GM18867 (cell line): ENCODE data around the gene C1QTNF8.

Experiments
- ATAC-seq: cut with Tn5 transposase; IDR thresholded peaks from one replicate; pipeline ENCODE4 v1.9.1; 2021; ENCODE audit warnings: mild to moderate bottlenecking, moderate library complexity; ENCODE audit not compliant: unreplicated experiment

Gene C1QTNF8

GRCh38 chr16:1063728-1064127 is 32.3 kb downstream of the C1QTNF8 start:
- no peak for ATAC-seq

- no peak for ATAC-seq
Measured at GRCh38 chr16:1062895-1063294, 33.1 kb downstream of the C1QTNF8 start.

- ATAC-seq = no peak
Measured at GRCh38 chr16:1061769-1062505, 34.1 kb downstream of the C1QTNF8 start.

GRCh38 chr16:1060416-1061340 is 35.4 kb downstream of the C1QTNF8 start:
- no peak for ATAC-seq

- ATAC-seq = no peak
Measured at GRCh38 chr16:1059310-1059709, 36.7 kb downstream of the C1QTNF8 start.

GRCh38 chr16:1058216-1058615 is 37.8 kb downstream of the C1QTNF8 start:
- ATAC-seq = no peak

- no peak for ATAC-seq
Measured at GRCh38 chr16:1057252-1057932, 38.7 kb downstream of the C1QTNF8 start.

GRCh38 chr16:1056196-1056595 is 39.8 kb downstream of the C1QTNF8 start:
- no peak for ATAC-seq

- ATAC-seq = no peak
Measured at GRCh38 chr16:1055557-1055924, 40.5 kb downstream of the C1QTNF8 start.

GRCh38 chr16:1054660-1055556 is 41.1 kb downstream of the C1QTNF8 start:
- ATAC-seq = no peak

GRCh38 chr16:1053700-1054368 is 42.2 kb downstream of the C1QTNF8 start:
- no peak for ATAC-seq

- ATAC-seq = no peak
Measured at GRCh38 chr16:1053121-1053521, 42.9 kb downstream of the C1QTNF8 start.

- no peak for ATAC-seq
Measured at GRCh38 chr16:1052721-1053120, 43.3 kb downstream of the C1QTNF8 start.

GRCh38 chr16:1051446-1051845 is 44.6 kb downstream of the C1QTNF8 start:
- ATAC-seq = no peak

- ATAC-seq = no peak
Measured at GRCh38 chr16:1050921-1051320, 45.1 kb downstream of the C1QTNF8 start.

GRCh38 chr16:1050516-1050915 is 45.5 kb downstream of the C1QTNF8 start:
- no peak for ATAC-seq

- no peak for ATAC-seq
Measured at GRCh38 chr16:1049976-1050247, 46.1 kb downstream of the C1QTNF8 start.

GRCh38 chr16:1049113-1049975 is 46.7 kb downstream of the C1QTNF8 start:
- no peak for ATAC-seq

GRCh38 chr16:1048442-1049112 is 47.5 kb downstream of the C1QTNF8 start:
- no peak for ATAC-seq
